Pancreas (tissue), 10 donors: ENCODE results near the gene SORL1. TPM values are rescaled to one million over a fixed set of nuclear protein-coding genes. Genes with fewer than 3 reads are reported as not detected.

Experiments used
- ATAC-seq, 4 donors: fragments of 200-7000 bp; cut with Tn5 transposase; one replicate each; pipeline versions ENCODE4 v1.8.0 to v1.9.1; 2020; ENCODE audit warnings: mild to moderate bottlenecking in 4 of 4, moderate library complexity in 4 of 4
- DNase-seq, 6 donors: peaks; one replicate each; pipeline ENCODE4 v3.0.0-alpha.2; 2020
- FAIRE-seq: peaks from 2 replicates; lab custom pipeline; 2012; peaks lifted over from hg19 to GRCh38; lab: Jason Lieb, UNC
- H3K27ac ChIP-seq, 4 donors: fragments of 200-600 bp; sonication (generic); 1 replicate in 3 of 4; 2 replicates in 1 of 4; pipeline versions ENCODE4 v1.5.0 to v1.8.0; 2020
- H3K27me3 ChIP-seq, 4 donors: fragments of 200-600 bp; one replicate each; pipeline ENCODE4 v1.8.0; 2021
- H3K36me3 ChIP-seq, 3 donors: fragments of 200-600 bp; sonication (generic) in 1 of 3; one replicate each; pipeline versions ENCODE4 v1.5.0 to v1.8.0; 2020 to 2021
- H3K4me1 ChIP-seq, 3 donors: fragments of 200-600 bp; one replicate each; pipeline ENCODE4 v1.8.0; 2021
- H3K4me3 ChIP-seq, 4 donors: fragments of 200-600 bp; sonication (generic) in 2 of 4; one replicate each; pipeline versions ENCODE4 v1.5.0 to v1.8.0; 2020 to 2021
- H3K9me3 ChIP-seq, 4 donors: fragments of 200-600 bp; one replicate each; pipeline ENCODE4 v1.8.0; 2021
- CTCF ChIP-seq, 4 donors: fragments of 200-600 bp; sonication (generic) in 3 of 4; IDR thresholded peaks; one replicate each; pipeline versions ENCODE4 v1.5.0 to v1.8.0; 2021; ENCODE audit warnings: antibody characterized with exemption in 4 of 4
- WGBS, 2 donors: extraction: QIAGEN DNeasy Blood & Tissue Kit; methylation state at CpG; one replicate each; pipeline ENCODE4 v1.1.7; 2013; 5-methylcytosine and 5-hydroxymethylcytosine counted together
- intact Hi-C, 3 donors: fragments of 100-400 bp; cut with DNase I; formaldehyde crosslinking; loops; one replicate each; pipeline versions ENCODE4 v1.11.1 to v1.14.2; 2022
- polyA plus RNA-seq, 2 donors: library from polyadenylated mRNA; stranded (reverse); fragments of 200-250 nt; gene quantifications; one replicate each; pipeline ENCODE4 v1.2.3, GENCODE V29; 2013
- total RNA-seq, 6 donors: library from RNA; stranded (reverse); fragmentation: NEBNext Ultra II Directional in 4 of 6; extraction: Animal tissue kit (Norgen Biotek cat#: 25700) in 4 of 6; gene quantifications; one replicate each; pipeline versions ENCODE4 v1.2.1 to v1.2.4, GENCODE V29; 2021 to 2023
- donor health status: healthy with polysubstance abuse.
- donor health status: DM: no; HTN: no; CAD: no; lungs with moderate emphysema.
- donor health status: DM: no; HTN: no; CAD: no.
- donor health status: control.
- donor health status: control.
- donor health status: Bipolar disorder and iron deficiency.
- donor health status: DM: yes; HTN: yes; CAD: no.
- donor health status: DM: no; HTN: no; CAD: no.
- donor health status: DM: no; HTN: no; CAD: no.
- donor health status: DM: yes; HTN: yes; CAD: no.

SORL1 gene
- total and polyA plus RNA-seq, 8 donors, result 2.7 to 47.5 (median 15.5) TPM

DNA sequence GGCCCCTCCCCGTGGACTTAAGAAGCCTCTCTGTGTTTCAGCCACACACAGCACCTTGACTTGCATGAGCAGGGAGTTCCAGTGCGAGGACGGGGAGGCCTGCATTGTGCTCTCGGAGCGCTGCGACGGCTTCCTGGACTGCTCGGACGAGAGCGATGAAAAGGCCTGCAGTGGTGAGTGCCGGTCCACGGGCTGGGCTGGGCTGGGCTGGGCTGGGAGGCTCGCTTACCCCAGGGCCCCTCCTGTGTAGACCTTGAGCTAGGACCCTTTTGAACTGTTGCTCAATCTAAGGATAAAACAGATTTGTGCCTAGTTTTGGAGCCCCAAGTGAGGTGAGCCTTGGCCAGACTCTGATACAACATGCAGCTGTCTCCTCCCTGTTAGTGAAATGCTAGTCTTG, 152.0 kb downstream of the SORL1 start:
- no peak for ATAC-seq
- H3K4me3 ChIP-seq, result no peak overlapping the region
- no peak for DNase-seq
- intact Hi-C loops, result no loop called here
- no peak for TF ChIP-seq CTCF (IDR thresholded peaks at IDR 0.05)
- 88 to 97% methylated on average over 13 of the region's 13 CpGs for WGBS, 2 donors
- no peaks in the 10 kb centered on the region for H3K9me3 ChIP-seq
- no peak overlapping the region for H3K27ac ChIP-seq
- H3K36me3 ChIP-seq, result no peaks in the 10 kb centered on the region
- H3K27me3 ChIP-seq, result no peaks in the 10 kb centered on the region
- FAIRE-seq, result no peak
- H3K4me1 ChIP-seq, result no peaks in the 10 kb centered on the region

GRCh38 chr11:121606354-121606753, 154.2 kb downstream of the SORL1 start:
- ATAC-seq (no peak), DNase-seq (no peak), FAIRE-seq (no peak)
- Histone ChIP-seq H3K36me3 (no peaks in the 10 kb centered on the region), H3K27me3 (no peaks in the 10 kb centered on the region), H3K4me3 (no peak overlapping the region), H3K4me1 (no peaks in the 10 kb centered on the region), H3K9me3 (no peaks in the 10 kb centered on the region), H3K27ac (no peak overlapping the region)
- intact Hi-C loops, result no loop called here
- no peak for TF ChIP-seq CTCF (IDR thresholded peaks at IDR 0.05)
- 84 to 86% methylated on average over 4 of the region's 4 CpGs for WGBS, 2 donors

DNA sequence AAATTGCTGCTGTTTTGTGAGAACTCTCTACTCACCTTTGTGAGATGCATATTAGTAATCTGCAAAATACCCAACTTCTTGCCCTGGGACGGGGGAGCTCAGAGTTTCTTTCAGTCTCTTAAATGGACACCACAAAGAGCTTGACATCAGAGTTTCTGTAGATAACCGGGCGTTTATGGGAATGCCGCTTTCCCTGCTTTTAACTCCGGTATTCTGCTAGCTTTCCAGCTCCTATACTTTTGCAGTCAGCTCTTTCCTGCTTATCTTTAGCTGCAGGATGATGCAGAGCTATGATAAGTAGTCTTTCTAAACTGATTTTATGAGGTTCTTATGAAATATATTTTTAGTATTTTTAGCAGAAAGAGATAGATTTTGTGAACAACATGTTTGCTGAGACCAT, 155.2 kb downstream of the SORL1 start:
- ATAC-seq, result no peak
- no peak for FAIRE-seq
- no peak overlapping the region for H3K4me3 ChIP-seq
- H3K36me3 ChIP-seq, result no peaks in the 10 kb centered on the region
- H3K9me3 ChIP-seq, result no peaks in the 10 kb centered on the region
- no peaks in the 10 kb centered on the region for H3K27me3 ChIP-seq
- intact Hi-C loops, result no loop called here
- H3K27ac ChIP-seq, result no peak overlapping the region
- no peak for TF ChIP-seq CTCF (IDR thresholded peaks at IDR 0.05)
- H3K4me1 ChIP-seq, result no peaks in the 10 kb centered on the region
- WGBS, 2 donors, result 73 to 83% methylated on average over 5 of the region's 5 CpGs
- DNase-seq, result no peak

GRCh38 chr11:121608545-121609098, 156.5 kb downstream of the SORL1 start:
- TF ChIP-seq CTCF (IDR thresholded peaks at IDR 0.05), result no peak
- Histone ChIP-seq H3K4me1 (no peaks in the 10 kb centered on the region), H3K27me3 (no peaks in the 10 kb centered on the region), H3K27ac (no peak overlapping the region), H3K4me3 (no peak overlapping the region), H3K9me3 (no peaks in the 10 kb centered on the region), H3K36me3 (no peaks in the 10 kb centered on the region)
- ATAC-seq (no peak), DNase-seq (no peak), FAIRE-seq (no peak)
- intact Hi-C loops, result no loop called here
- 82 to 90% methylated on average over 9 of the region's 9 CpGs for WGBS, 2 donors

- intact Hi-C loops, result no loop called here
- no peak overlapping the region for H3K4me3 ChIP-seq
- 63 to 78% methylated on average over 6 of the region's 6 CpGs for WGBS, 2 donors
- H3K9me3 ChIP-seq, result no peaks in the 10 kb centered on the region
- H3K4me1 ChIP-seq, result no peaks in the 10 kb centered on the region
- H3K36me3 ChIP-seq, result no peaks in the 10 kb centered on the region
- no peak for TF ChIP-seq CTCF (IDR thresholded peaks at IDR 0.05)
- DNase-seq, result no peak
- no peak for ATAC-seq
- H3K27ac ChIP-seq, result no peak overlapping the region
- no peaks in the 10 kb centered on the region for H3K27me3 ChIP-seq
- FAIRE-seq, result no peak
Observed at GRCh38 chr11:121610706-121611105, 158.6 kb downstream of the SORL1 start.
